HepG2 (cell line): Measurements from ENCODE around the gene ADGRV1. TPM values are rescaled to one million over a fixed set of nuclear protein-coding genes. Genes with fewer than 3 reads are reported as not detected.

Experiments
- BRCA1 ChIP-seq: sonication (generic); formaldehyde crosslinking; IDR thresholded peaks from 2 replicates; pipeline ENCODE4 v1.4.0; 2020; ENCODE audit warnings: missing genetic modification reagents
- CEBPB ChIP-seq: IDR thresholded peaks from 2 replicates; pipeline ENCODE4 v1.6.1; 2011; ENCODE audit warnings: low read depth, low read length, improper control_type of control experiment, borderline replicate concordance
- FOXP1 ChIP-seq, 2 experiments: fragments of 450-650 bp in 1 of 2; IDR thresholded peaks; 2 replicates each; pipeline ENCODE4 v1.6.1; 2017 to 2018; ENCODE audit warnings: antibody characterized with exemption in 1 of 2
- HNRNPH1 ChIP-seq: fragments of 200-400 bp; formaldehyde crosslinking; optimal IDR thresholded peaks from 2 replicates; pipeline ENCODE3; 2017; ENCODE audit warnings: mild to moderate bottlenecking, low read depth, low read length
- HNRNPLL ChIP-seq: fragments of 200-400 bp; formaldehyde crosslinking; IDR thresholded peaks from 2 replicates; pipeline ENCODE4 v1.6.1; 2017; ENCODE audit warnings: mild to moderate bottlenecking, low read depth, low read length; ENCODE audit not compliant: poor library complexity, severe bottlenecking
- IRF2 ChIP-seq: IDR thresholded peaks from 2 replicates; pipeline ENCODE4 v1.6.1; 2018; ENCODE audit warnings: missing genetic modification reagents, missing compliant biosample characterization
- PLRG1 ChIP-seq: fragments of 450-650 bp; conservative IDR thresholded peaks from 2 replicates; pipeline ENCODE4 v1.6.1; 2016
- POGK ChIP-seq: sonication (generic); formaldehyde crosslinking; conservative IDR thresholded peaks from 2 replicates; pipeline ENCODE4 v1.8.0; 2022; ENCODE audit warnings: mild to moderate bottlenecking, moderate library complexity, missing genetic modification reagents
- POLR2G ChIP-seq: fragments of 200-400 bp; formaldehyde crosslinking; IDR thresholded peaks from 2 replicates; pipeline ENCODE4 v1.6.1; 2018; ENCODE audit warnings: mild to moderate bottlenecking, low read depth, low read length, moderate library complexity
- PRDM15 ChIP-seq: sonication (generic); formaldehyde crosslinking; IDR thresholded peaks from 2 replicates; pipeline ENCODE4 v1.4.0; 2020; ENCODE audit warnings: missing genetic modification reagents
- RXRA ChIP-seq: sonication (generic); formaldehyde crosslinking; IDR thresholded peaks from 2 replicates; pipeline ENCODE4 v1.5.1; 2020; ENCODE audit warnings: missing genetic modification reagents
- YEATS4 ChIP-seq: sonication (generic); formaldehyde crosslinking; IDR thresholded peaks from 2 replicates; pipeline ENCODE4 v1.4.0; 2020; ENCODE audit warnings: missing genetic modification reagents, borderline replicate concordance
- ZFAT ChIP-seq: sonication (generic); formaldehyde crosslinking; conservative IDR thresholded peaks from 2 replicates; pipeline ENCODE4 v1.8.1; 2023; ENCODE audit warnings: missing genetic modification reagents, inconsistent platforms
- ZFP82 ChIP-seq: sonication (generic); formaldehyde crosslinking; IDR thresholded peaks from 2 replicates; pipeline ENCODE4 v1.5.1; 2020; ENCODE audit warnings: mild to moderate bottlenecking, missing genetic modification reagents, borderline replicate concordance
- ZMAT3 ChIP-seq: sonication (generic); formaldehyde crosslinking; conservative IDR thresholded peaks from 2 replicates; pipeline ENCODE4 v1.7.0; 2021; ENCODE audit warnings: missing genetic modification reagents
- ZNF329 ChIP-seq: sonication (generic); formaldehyde crosslinking; IDR thresholded peaks from 2 replicates; pipeline ENCODE4 v1.9.0; 2021; ENCODE audit warnings: low read depth, mild to moderate bottlenecking, missing genetic modification reagents
- ZNF343 ChIP-seq: sonication (generic); formaldehyde crosslinking; IDR thresholded peaks from 2 replicates; pipeline ENCODE4 v1.4.0; 2020; ENCODE audit warnings: mild to moderate bottlenecking, missing genetic modification reagents
- ZNF687 ChIP-seq: sonication (generic); formaldehyde crosslinking; IDR thresholded peaks from 2 replicates; pipeline ENCODE4 v1.5.1; 2020; ENCODE audit warnings: mild to moderate bottlenecking, missing genetic modification reagents, moderate library complexity
- ZNF737 ChIP-seq: sonication (generic); formaldehyde crosslinking; IDR thresholded peaks from 2 replicates; pipeline ENCODE4 v1.5.0; 2020; ENCODE audit warnings: missing genetic modification reagents, mild to moderate bottlenecking, borderline replicate concordance
- ZNF790 ChIP-seq: sonication (generic); formaldehyde crosslinking; IDR thresholded peaks from 2 replicates; pipeline ENCODE4 v1.8.0; 2022; ENCODE audit warnings: missing genetic modification reagents, mild to moderate bottlenecking, borderline replicate concordance
- ZNF792 ChIP-seq: IDR thresholded peaks from 2 replicates; pipeline ENCODE4 v1.6.1; 2016
- polyA plus RNA-seq, 8 experiments: library from polyadenylated mRNA; depleted of rRNA in 3 of 8; stranded (reverse) in 7 of 8; unstranded in 1 of 8; fragments of >200 nt; fragmentation: Illumina TruSeq in 4 of 8; extraction: Trizol in 4 of 8; gene quantifications; 2 replicates each; pipeline versions ENCODE4 v1.2.1 to v1.2.3, GENCODE V29; 2011 to 2016; ENCODE audit warnings: low read depth in 4 of 8, missing spikeins in 1 of 8, mixed read lengths in 1 of 8; ENCODE audit not compliant: insufficient read depth in 1 of 8
- total RNA-seq, 5 experiments: library from RNA; depleted of rRNA; stranded (reverse); fragments of >200 nt; fragmentation: Illumina TruSeq; extraction: Trizol; gene quantifications; 2 replicates each; pipeline ENCODE4 v1.2.3, GENCODE V29; 2016; ENCODE audit warnings: low read depth in 1 of 5

Gene ADGRV1
- total and polyA plus RNA-seq, 2 of the 13 experiments (the other 11 are each of a cell fraction or from before 2014, with no cell fraction given): 1.7 to 3.9 TPM

GRCh38 chr5:90529194-90529938, 29.2 kb upstream of the ADGRV1 start, which contains the start of gene LYSMD3 (continued):
- peak; percentile 96 for TF ChIP-seq HNRNPLL
- no peak for TF ChIP-seq PLRG1
- no peak for TF ChIP-seq FOXP1 (IDR thresholded peaks at IDR 0.05)
- peak; percentile 40; the same call in 1 of the 2 replicates for TF ChIP-seq FOXP1 (CRISPR knock-in tag; IDR thresholded peaks at IDR 0.05)
- TF ChIP-seq ZNF737: no peak; the same call in 1 of the 2 replicates
- TF ChIP-seq ZNF790 (CRISPR knock-in tag): peak; percentile 69; the same call in 1 of the 2 replicates
- TF ChIP-seq IRF2: peak; percentile 81; the same call in 1 of the 2 replicates
- no peak for TF ChIP-seq HNRNPH1
- no peak for TF ChIP-seq BRCA1
- peak; percentile 86 for TF ChIP-seq POGK (CRISPR knock-in tag)
- peak; percentile 31; the same call in 1 of the 2 replicates for TF ChIP-seq ZNF329
- TF ChIP-seq ZNF792: no peak
- TF ChIP-seq CEBPB: no peak
- no peak for TF ChIP-seq PRDM15 (CRISPR knock-in tag)
- TF ChIP-seq ZNF343: peak; percentile 79
- no peak for TF ChIP-seq ZFP82 (CRISPR knock-in tag)
- peak; percentile 84 for TF ChIP-seq RXRA (CRISPR knock-in tag)
- peak; percentile 79; the same call in 1 of the 2 replicates for TF ChIP-seq YEATS4
- peak; percentile 92 for TF ChIP-seq POLR2G
- peak; percentile 75; the same call in 1 of the 2 replicates for TF ChIP-seq ZMAT3 (CRISPR knock-in tag)
- TF ChIP-seq ZFAT (CRISPR knock-in tag): no peak
- peak; percentile 93 for TF ChIP-seq ZNF687 (CRISPR knock-in tag)
